ENCODE results near the gene CHRNA5.

The CHRNA5 gene

GRCh38 chr15:78640527-78641101 lies 75.3 kb downstream of the CHRNA5 start:
- H2AFZ ChIP-seq (ENCODE audit: low read length): peak overlapping the region; percentile 93
- DNase-seq (ENCODE audit: low spot score): peak; percentile 23
- H2BK15ac ChIP-seq (ENCODE audit: low read length): peak overlapping the region; percentile 3
- no peaks in the 10 kb centered on the region for H3K79me1 ChIP-seq (ENCODE audit: low read depth, low read length)
- peak overlapping the region; percentile 24 to 81 for H3K4me3 ChIP-seq (ENCODE audit: low read length in 2 of 2)
- H4K8ac ChIP-seq (ENCODE audit: low read depth, low read length): no peak overlapping the region
- H4K91ac ChIP-seq (ENCODE audit: low read depth, low read length, poor library complexity): no peak overlapping the region
- H3K36me3 ChIP-seq (replicated peaks in 1 of 2; ENCODE audit: control insufficient read depth in 2 of 2, insufficient read depth in 2 of 2, low read length in 2 of 2): no peaks in the 10 kb centered on the region
- no peak overlapping the region for H3K4ac ChIP-seq (ENCODE audit: low read length)
- no peak overlapping the region for H3K23ac ChIP-seq (ENCODE audit: low read depth, low read length, poor library complexity)
- no peaks in the 10 kb centered on the region for H3K9me3 ChIP-seq (replicated peaks in 1 of 2; ENCODE audit: control insufficient read depth in 2 of 2, insufficient read depth in 1 of 2, low read depth in 1 of 2, low read length in 2 of 2)
- peak overlapping the region; percentile 84 for H3K18ac ChIP-seq (ENCODE audit: low read length)
- H3K14ac ChIP-seq (ENCODE audit: low read length): no peak overlapping the region
- no peak overlapping the region for H2BK5ac ChIP-seq (ENCODE audit: low read length)
- H2BK120ac ChIP-seq (ENCODE audit: low read depth, low read length): no peak overlapping the region
- H3K9ac ChIP-seq (ENCODE audit: low read depth, low read length, poor library complexity): peak overlapping the region; percentile 47
- H3K27ac ChIP-seq (replicated peaks; ENCODE audit: low read length): no peak overlapping the region
- WGBS, 2 donors (ENCODE audit: extremely low coverage in 2 of 2, insufficient read length in 2 of 2, insufficient replicate concordance in 1 of 2): no CpG with 5 or more reads among the region's 32 CpGs
- peaks cover 0 to 63% (median 14%) of the 10 kb centered on the region in 3 experiments for H3K27me3 ChIP-seq (ENCODE audit: control insufficient read depth in 3 of 3, insufficient read depth in 3 of 3, low read depth in 1 of 3, low read length in 3 of 3)
- H3K4me1 ChIP-seq (ENCODE audit: control insufficient read depth in 2 of 2, insufficient read depth in 1 of 2, low read depth in 1 of 2, low read length in 2 of 2): peaks cover 0 to 7% of the 10 kb centered on the region in 2 donors
- H3K4me2 ChIP-seq (ENCODE audit: insufficient read depth, low read length, poor library complexity, severe bottlenecking): peak overlapping the region; percentile 82
- no peak overlapping the region for H2BK12ac ChIP-seq (ENCODE audit: low read length)
- no peak overlapping the region for H2AK5ac ChIP-seq (ENCODE audit: low read depth, low read length)

- Histone ChIP-seq H3K9ac (ENCODE audit: low read depth, low read length, poor library complexity) (peak within 1 kb of the TSS; percentile 47), H3K4me2 (ENCODE audit: insufficient read depth, low read length, poor library complexity, severe bottlenecking) (peak within 1 kb of the TSS; percentile 82), H3K79me1 (ENCODE audit: low read depth, low read length) (no peaks in the 10 kb centered on the region), H3K36me3 (replicated peaks in 1 of 2; ENCODE audit: control insufficient read depth in 2 of 2, insufficient read depth in 2 of 2, low read length in 2 of 2) (no peaks in the 10 kb centered on the region), H2BK12ac (ENCODE audit: low read length) (no peak within 1 kb of the TSS), H3K27ac (replicated peaks; ENCODE audit: low read length) (no peak within 1 kb of the TSS), H2BK5ac (ENCODE audit: low read length) (no peak within 1 kb of the TSS), H3K27me3 (ENCODE audit: control insufficient read depth in 3 of 3, insufficient read depth in 3 of 3, low read depth in 1 of 3, low read length in 3 of 3) (peaks cover 0 to 62% (median 14%) of the 10 kb centered on the region in 3 experiments), H3K9me3 (replicated peaks in 1 of 2; ENCODE audit: control insufficient read depth in 2 of 2, insufficient read depth in 1 of 2, low read depth in 1 of 2, low read length in 2 of 2) (no peaks in the 10 kb centered on the region), H2AK5ac (ENCODE audit: low read depth, low read length) (no peak within 1 kb of the TSS), H3K4me1 (ENCODE audit: control insufficient read depth in 2 of 2, insufficient read depth in 1 of 2, low read depth in 1 of 2, low read length in 2 of 2) (peaks cover 0 to 7% of the 10 kb centered on the region in 2 donors), H2BK120ac (ENCODE audit: low read depth, low read length) (no peak within 1 kb of the TSS), H3K4ac (ENCODE audit: low read length) (no peak within 1 kb of the TSS), H2AFZ (ENCODE audit: low read length) (peak within 1 kb of the TSS; percentile 93), H3K14ac (ENCODE audit: low read length) (no peak within 1 kb of the TSS), H2BK15ac (ENCODE audit: low read length) (peak within 1 kb of the TSS; percentile 3), H4K8ac (ENCODE audit: low read depth, low read length) (no peak within 1 kb of the TSS), H3K18ac (ENCODE audit: low read length) (peak within 1 kb of the TSS; percentile 90), H3K4me3 (ENCODE audit: low read length in 2 of 2) (peak within 1 kb of the TSS; percentile 24 to 81), H4K91ac (ENCODE audit: low read depth, low read length, poor library complexity) (no peak within 1 kb of the TSS), H3K23ac (ENCODE audit: low read depth, low read length, poor library complexity) (peak within 1 kb of the TSS; percentile 30)
- peak; percentile 73 for DNase-seq (ENCODE audit: low spot score)
- WGBS, 2 donors (ENCODE audit: extremely low coverage in 2 of 2, insufficient read length in 2 of 2, insufficient replicate concordance in 1 of 2): no CpG with 5 or more reads among the region's 47 CpGs
Observed at GRCh38 chr15:78641102-78641748, 75.9 kb downstream of the CHRNA5 start, which contains the start of gene CHRNB4. CHRNB4 (minus strand) TSS chr15:78641210; CDS start chr15:78641133, 77 bp downstream.

GRCh38 chr15:78641749-78642275 lies 76.5 kb downstream of the CHRNA5 start:
- H3K4me3 ChIP-seq (ENCODE audit: low read length in 2 of 2): no peak overlapping the region
- WGBS, 2 donors (ENCODE audit: extremely low coverage in 2 of 2, insufficient read length in 2 of 2, insufficient replicate concordance in 1 of 2): no CpG with 5 or more reads among the region's 11 CpGs

GRCh38 chr15:78642331-78642730 lies 77.0 kb downstream of the CHRNA5 start:
- no peak overlapping the region for H2AK5ac ChIP-seq (ENCODE audit: low read depth, low read length)
- DNase-seq (ENCODE audit: low spot score): no peak
- H3K27ac ChIP-seq (replicated peaks; ENCODE audit: low read length): no peak overlapping the region
- no peak overlapping the region for H2BK5ac ChIP-seq (ENCODE audit: low read length)
- H3K79me1 ChIP-seq (ENCODE audit: low read depth, low read length): no peaks in the 10 kb centered on the region
- H3K4me3 ChIP-seq (ENCODE audit: low read length in 2 of 2): no peak overlapping the region
- H2AFZ ChIP-seq (ENCODE audit: low read length): no peak overlapping the region
- H3K4ac ChIP-seq (ENCODE audit: low read length): no peak overlapping the region
- H3K9ac ChIP-seq (ENCODE audit: low read depth, low read length, poor library complexity): no peak overlapping the region
- H2BK12ac ChIP-seq (ENCODE audit: low read length): no peak overlapping the region
- H3K4me1 ChIP-seq (ENCODE audit: control insufficient read depth in 2 of 2, insufficient read depth in 1 of 2, low read depth in 1 of 2, low read length in 2 of 2): peaks cover 0 to 7% of the 10 kb centered on the region in 2 donors
- H3K4me2 ChIP-seq (ENCODE audit: insufficient read depth, low read length, poor library complexity, severe bottlenecking): no peak overlapping the region
- H4K8ac ChIP-seq (ENCODE audit: low read depth, low read length): no peak overlapping the region
- H3K23ac ChIP-seq (ENCODE audit: low read depth, low read length, poor library complexity): no peak overlapping the region
- no peak overlapping the region for H4K91ac ChIP-seq (ENCODE audit: low read depth, low read length, poor library complexity)
- peaks cover 0 to 56% (median 14%) of the 10 kb centered on the region in 3 experiments for H3K27me3 ChIP-seq (ENCODE audit: control insufficient read depth in 3 of 3, insufficient read depth in 3 of 3, low read depth in 1 of 3, low read length in 3 of 3)
- no peak overlapping the region for H2BK15ac ChIP-seq (ENCODE audit: low read length)
- no peaks in the 10 kb centered on the region for H3K9me3 ChIP-seq (replicated peaks in 1 of 2; ENCODE audit: control insufficient read depth in 2 of 2, insufficient read depth in 1 of 2, low read depth in 1 of 2, low read length in 2 of 2)
- no peaks in the 10 kb centered on the region for H3K36me3 ChIP-seq (replicated peaks in 1 of 2; ENCODE audit: control insufficient read depth in 2 of 2, insufficient read depth in 2 of 2, low read length in 2 of 2)
- no peak overlapping the region for H3K14ac ChIP-seq (ENCODE audit: low read length)
- no peak overlapping the region for H2BK120ac ChIP-seq (ENCODE audit: low read depth, low read length)
- H3K18ac ChIP-seq (ENCODE audit: low read length): no peak overlapping the region
- WGBS, 2 donors (ENCODE audit: extremely low coverage in 2 of 2, insufficient read length in 2 of 2, insufficient replicate concordance in 1 of 2): no CpG with 5 or more reads among the region's 5 CpGs

More at GRCh38 chr15:78641749-78642275, 76.5 kb downstream of the CHRNA5 start:
- no peaks in the 10 kb centered on the region for H3K79me1 ChIP-seq (ENCODE audit: low read depth, low read length)
- H4K8ac ChIP-seq (ENCODE audit: low read depth, low read length): no peak overlapping the region
- peak overlapping the region; percentile 93 for H2AFZ ChIP-seq (ENCODE audit: low read length)
- H3K9me3 ChIP-seq (replicated peaks in 1 of 2; ENCODE audit: control insufficient read depth in 2 of 2, insufficient read depth in 1 of 2, low read depth in 1 of 2, low read length in 2 of 2): no peaks in the 10 kb centered on the region
- H3K9ac ChIP-seq (ENCODE audit: low read depth, low read length, poor library complexity): no peak overlapping the region
- DNase-seq (ENCODE audit: low spot score): no peak
- peaks cover 0 to 60% (median 14%) of the 10 kb centered on the region in 3 experiments for H3K27me3 ChIP-seq (ENCODE audit: control insufficient read depth in 3 of 3, insufficient read depth in 3 of 3, low read depth in 1 of 3, low read length in 3 of 3)
- H2BK12ac ChIP-seq (ENCODE audit: low read length): no peak overlapping the region
- H3K4ac ChIP-seq (ENCODE audit: low read length): no peak overlapping the region
- H3K4me1 ChIP-seq (ENCODE audit: control insufficient read depth in 2 of 2, insufficient read depth in 1 of 2, low read depth in 1 of 2, low read length in 2 of 2): peaks cover 0 to 7% of the 10 kb centered on the region in 2 donors
- no peak overlapping the region for H4K91ac ChIP-seq (ENCODE audit: low read depth, low read length, poor library complexity)
- no peak overlapping the region for H2BK120ac ChIP-seq (ENCODE audit: low read depth, low read length)
- H2BK15ac ChIP-seq (ENCODE audit: low read length): no peak overlapping the region
- H3K27ac ChIP-seq (replicated peaks; ENCODE audit: low read length): no peak overlapping the region
- H3K23ac ChIP-seq (ENCODE audit: low read depth, low read length, poor library complexity): no peak overlapping the region
- H3K36me3 ChIP-seq (replicated peaks in 1 of 2; ENCODE audit: control insufficient read depth in 2 of 2, insufficient read depth in 2 of 2, low read length in 2 of 2): no peaks in the 10 kb centered on the region
- H3K14ac ChIP-seq (ENCODE audit: low read length): no peak overlapping the region
- H2AK5ac ChIP-seq (ENCODE audit: low read depth, low read length): no peak overlapping the region
- H3K18ac ChIP-seq (ENCODE audit: low read length): no peak overlapping the region
- no peak overlapping the region for H2BK5ac ChIP-seq (ENCODE audit: low read length)
- no peak overlapping the region for H3K4me2 ChIP-seq (ENCODE audit: insufficient read depth, low read length, poor library complexity, severe bottlenecking)

Data from neuronal stem cell (in vitro differentiated cells).